Adipocyte (in vitro differentiated cells): Measurements from ENCODE around the gene STARD13.
A peak's percentile ranks its signal among the peaks of the same experiment; 100 is the strongest.

ENCODE experiments used
- DNase-seq: peaks from one replicate; pipeline ENCODE4 v3.0.0-alpha.2; 2015; ENCODE audit warnings: low read depth
- H3K27me3 ChIP-seq: replicated peaks from 2 replicates; pipeline ENCODE4 v1.7.0; 2013; ENCODE audit warnings: mild to moderate bottlenecking, low read length, moderate library complexity; ENCODE audit not compliant: control insufficient read depth, insufficient read depth
- H3K36me3 ChIP-seq: 2 replicates; pipeline ENCODE4 v1.7.0; 2013; ENCODE audit warnings: low read length, mild to moderate bottlenecking, moderate library complexity; ENCODE audit not compliant: control insufficient read depth, insufficient read depth, severe bottlenecking
- H3K4me1 ChIP-seq: 2 replicates; pipeline ENCODE4 v1.7.0; 2013; ENCODE audit warnings: mild to moderate bottlenecking, low read length, moderate library complexity; ENCODE audit not compliant: control insufficient read depth, insufficient read depth
- H3K4me3 ChIP-seq: 2 replicates; pipeline ENCODE4 v1.7.0; 2013; ENCODE audit warnings: mild to moderate bottlenecking, low read length, moderate library complexity
- H3K9ac ChIP-seq: 2 replicates; pipeline ENCODE4 v1.7.0; 2013; ENCODE audit warnings: mild to moderate bottlenecking, low read length, moderate library complexity
- H3K9me3 ChIP-seq: 2 replicates; pipeline ENCODE4 v1.7.0; 2013; ENCODE audit warnings: mild to moderate bottlenecking, low read length, moderate library complexity; ENCODE audit not compliant: control insufficient read depth

Gene STARD13

GRCh38 chr13:33321686-33322542 is 36.4 kb upstream of the STARD13 start:
- Histone ChIP-seq H3K9ac (peak overlapping the region; percentile 66), H3K36me3 (no peaks in the 10 kb centered on the region), H3K27me3 (no peaks in the 10 kb centered on the region), H3K9me3 (peaks cover 13% of the 10 kb centered on the region), H3K4me1 (peaks cover 30% of the 10 kb centered on the region), H3K4me3 (peak overlapping the region; percentile 78)
- DNase-seq, result peak; percentile 29

- DNase-seq, result no peak
- H3K4me1 ChIP-seq, result peaks cover 30% of the 10 kb centered on the region
- H3K9ac ChIP-seq, result no peak overlapping the region
Observed at GRCh38 chr13:33319859-33320258, 34.3 kb upstream of the STARD13 start.

GRCh38 chr13:33318744-33319143 is 33.2 kb upstream of the STARD13 start:
- no peak overlapping the region for H3K4me3 ChIP-seq
- no peak for DNase-seq
- no peaks in the 10 kb centered on the region for H3K27me3 ChIP-seq
- no peaks in the 10 kb centered on the region for H3K36me3 ChIP-seq
- H3K4me1 ChIP-seq, result peaks cover 20% of the 10 kb centered on the region
- peaks cover 13% of the 10 kb centered on the region for H3K9me3 ChIP-seq
- no peak overlapping the region for H3K9ac ChIP-seq

More at GRCh38 chr13:33319859-33320258, 34.3 kb upstream of the STARD13 start:
- Histone ChIP-seq H3K27me3 (no peaks in the 10 kb centered on the region), H3K36me3 (no peaks in the 10 kb centered on the region), H3K4me3 (no peak overlapping the region), H3K9me3 (peaks cover 13% of the 10 kb centered on the region)

- H3K9ac ChIP-seq, result no peak overlapping the region
- no peaks in the 10 kb centered on the region for H3K27me3 ChIP-seq
- H3K4me1 ChIP-seq, result peaks cover 13% of the 10 kb centered on the region
- DNase-seq, result no peak
- no peaks in the 10 kb centered on the region for H3K36me3 ChIP-seq
- H3K9me3 ChIP-seq, result peaks cover 13% of the 10 kb centered on the region
- H3K4me3 ChIP-seq, result no peak overlapping the region
Observed at GRCh38 chr13:33318037-33318436, 32.5 kb upstream of the STARD13 start.

GRCh38 chr13:33316890-33317289 is 31.3 kb upstream of the STARD13 start:
- Histone ChIP-seq H3K9me3 (peaks cover 13% of the 10 kb centered on the region), H3K27me3 (no peaks in the 10 kb centered on the region), H3K4me3 (no peak overlapping the region), H3K9ac (no peak overlapping the region), H3K36me3 (no peaks in the 10 kb centered on the region), H3K4me1 (peaks cover 2% of the 10 kb centered on the region)
- DNase-seq, result no peak

- no peaks in the 10 kb centered on the region for H3K36me3 ChIP-seq
- H3K9ac ChIP-seq, result no peak overlapping the region
- no peak overlapping the region for H3K4me3 ChIP-seq
- H3K4me1 ChIP-seq, result no peaks in the 10 kb centered on the region
- peaks cover 9% of the 10 kb centered on the region for H3K9me3 ChIP-seq
- no peak for DNase-seq
- H3K27me3 ChIP-seq, result no peaks in the 10 kb centered on the region
Observed at GRCh38 chr13:33313504-33313903, 27.9 kb upstream of the STARD13 start.

GRCh38 chr13:33312861-33313212 is 27.3 kb upstream of the STARD13 start:
- H3K27me3 ChIP-seq, result no peaks in the 10 kb centered on the region
- H3K9ac ChIP-seq, result no peak overlapping the region
- H3K9me3 ChIP-seq, result peaks cover 3% of the 10 kb centered on the region
- no peak for DNase-seq
- no peaks in the 10 kb centered on the region for H3K4me1 ChIP-seq
- no peaks in the 10 kb centered on the region for H3K36me3 ChIP-seq
- H3K4me3 ChIP-seq, result no peak overlapping the region

GRCh38 chr13:33312150-33312860 is 26.8 kb upstream of the STARD13 start:
- no peak overlapping the region for H3K4me3 ChIP-seq
- DNase-seq, result peak; percentile 58
- H3K4me1 ChIP-seq, result no peaks in the 10 kb centered on the region

GRCh38 chr13:33311040-33311439 is 25.5 kb upstream of the STARD13 start:
- no peak overlapping the region for H3K4me3 ChIP-seq

More at GRCh38 chr13:33312150-33312860, 26.8 kb upstream of the STARD13 start:
- H3K9ac ChIP-seq, result no peak overlapping the region
- H3K27me3 ChIP-seq, result no peaks in the 10 kb centered on the region
- H3K36me3 ChIP-seq, result no peaks in the 10 kb centered on the region
- no peaks in the 10 kb centered on the region for H3K9me3 ChIP-seq

GRCh38 chr13:33310245-33311038 is 24.9 kb upstream of the STARD13 start:
- no peaks in the 10 kb centered on the region for H3K9me3 ChIP-seq
- no peak for DNase-seq
- H3K4me3 ChIP-seq, result no peak overlapping the region
- H3K36me3 ChIP-seq, result no peaks in the 10 kb centered on the region
- H3K4me1 ChIP-seq, result no peaks in the 10 kb centered on the region
- H3K9ac ChIP-seq, result no peak overlapping the region
- H3K27me3 ChIP-seq, result no peaks in the 10 kb centered on the region

More at GRCh38 chr13:33311040-33311439, 25.5 kb upstream of the STARD13 start:
- no peaks in the 10 kb centered on the region for H3K36me3 ChIP-seq
- H3K27me3 ChIP-seq, result no peaks in the 10 kb centered on the region
- DNase-seq, result no peak
- no peak overlapping the region for H3K9ac ChIP-seq
- H3K9me3 ChIP-seq, result no peaks in the 10 kb centered on the region
- no peaks in the 10 kb centered on the region for H3K4me1 ChIP-seq

GRCh38 chr13:33308863-33309262 is 23.3 kb upstream of the STARD13 start:
- Histone ChIP-seq H3K9me3 (no peaks in the 10 kb centered on the region), H3K36me3 (no peaks in the 10 kb centered on the region), H3K27me3 (no peaks in the 10 kb centered on the region), H3K9ac (no peak overlapping the region), H3K4me1 (no peaks in the 10 kb centered on the region), H3K4me3 (no peak overlapping the region)
- DNase-seq, result no peak
